IMR-90 (cell line): ENCODE data around the gene NFIA. TPM values are rescaled to one million over a fixed set of nuclear protein-coding genes. Genes with fewer than 3 reads are reported as not detected.

ENCODE experiments used
- ATAC-seq: fragments of 200-7000 bp; cut with Tn5 transposase; 2 replicates; pipeline ENCODE4 v1.9.1; 2020; ENCODE audit warnings: low read depth, mild to moderate bottlenecking, moderate library complexity
- BruUV-seq: library from RNA; stranded (reverse); fragments of 400-500 nt; replicated peaks from 2 replicates; lab custom pipeline; 2021; lab: Mats Ljungman, UMichigan
- CTCF ChIA-PET: fragments of 300-600 bp; formaldehyde crosslinking; extraction: SDS; loops from one replicate; lab custom pipeline; 2021; ENCODE audit warnings: antibody characterized with exemption; lab: Yijun Ruan, JAX
- POLR2A ChIA-PET: fragments of 300-600 bp; sonication (Branson Sonifier 250); formaldehyde crosslinking; loops from one replicate; lab custom pipeline; 2022; ENCODE audit warnings: antibody characterized with exemption; ENCODE audit not compliant: unreplicated experiment; lab: Charles Lee
- DNase-seq: peaks from one replicate; pipeline ENCODE4 v3.0.0; 2013
- H2AFZ ChIP-seq: replicated peaks from 2 replicates; pipeline ENCODE3; 2013; ENCODE audit warnings: low read length, mild to moderate bottlenecking; ENCODE audit not compliant: poor library complexity
- H2AK5ac ChIP-seq: 2 replicates; pipeline ENCODE4 v1.6.1; 2013; ENCODE audit warnings: low read depth, low read length, inconsistent platforms
- H2AK9ac ChIP-seq: replicated peaks from 2 replicates; pipeline ENCODE3; 2013; ENCODE audit warnings: mild to moderate bottlenecking, low read depth, low read length, moderate library complexity; ENCODE audit not compliant: poor library complexity
- H2BK120ac ChIP-seq: 2 replicates; pipeline ENCODE4 v1.6.1; 2013; ENCODE audit warnings: low read depth, low read length, inconsistent platforms
- H2BK15ac ChIP-seq: 3 replicates; pipeline ENCODE4 v1.6.1; 2013; ENCODE audit warnings: low read depth, low read length, inconsistent platforms
- H2BK20ac ChIP-seq: 2 replicates; pipeline ENCODE4 v1.6.1; 2013; ENCODE audit warnings: low read depth, mild to moderate bottlenecking, inconsistent platforms, low read length, moderate library complexity
- H2BK5ac ChIP-seq: 2 replicates; pipeline ENCODE4 v1.6.1; 2013; ENCODE audit warnings: mild to moderate bottlenecking, low read depth, low read length, inconsistent platforms; ENCODE audit not compliant: poor library complexity, severe bottlenecking
- H3K14ac ChIP-seq: replicated peaks from 2 replicates; pipeline ENCODE4 v1.6.1; 2013; ENCODE audit warnings: low read depth, low read length, inconsistent platforms
- H3K18ac ChIP-seq: 2 replicates; pipeline ENCODE4 v1.6.1; 2013; ENCODE audit warnings: low read depth, low read length, control low read depth
- H3K23ac ChIP-seq: 2 replicates; pipeline ENCODE4 v1.6.1; 2013; ENCODE audit warnings: low read depth, low read length, inconsistent platforms
- H3K27ac ChIP-seq: 2 replicates; pipeline ENCODE4 v1.5.1; 2013; ENCODE audit warnings: mild to moderate bottlenecking, control low read depth, low read length; ENCODE audit not compliant: insufficient read depth
- H3K27me3 ChIP-seq: 2 replicates; pipeline ENCODE4 v1.6.1; 2013; ENCODE audit warnings: low read length; ENCODE audit not compliant: control insufficient read depth, insufficient read depth
- H3K36me3 ChIP-seq: 2 replicates; pipeline ENCODE4 v1.6.1; 2013; ENCODE audit warnings: low read length, mixed read lengths; ENCODE audit not compliant: control insufficient read depth, insufficient read depth
- H3K4ac ChIP-seq: 2 replicates; pipeline ENCODE4 v1.6.1; 2013; ENCODE audit warnings: low read depth, low read length, inconsistent platforms
- H3K4me1 ChIP-seq: 2 replicates; pipeline ENCODE4 v1.6.1; 2013; ENCODE audit warnings: low read length, mixed read lengths; ENCODE audit not compliant: control insufficient read depth, insufficient read depth
- H3K4me2 ChIP-seq: 2 replicates; pipeline ENCODE4 v1.6.1; 2013; ENCODE audit warnings: low read depth, mild to moderate bottlenecking, control low read depth, low read length, moderate library complexity
- H3K4me3 ChIP-seq: 2 replicates; pipeline ENCODE4 v1.5.1; 2013; ENCODE audit warnings: low read depth, mild to moderate bottlenecking, control low read depth, low read length, moderate library complexity; ENCODE audit not compliant: insufficient read depth
- H3K56ac ChIP-seq: 2 replicates; pipeline ENCODE4 v1.6.1; 2013; ENCODE audit warnings: low read length, inconsistent platforms; ENCODE audit not compliant: insufficient read depth; ENCODE audit errors: extremely low read depth
- H3K79me1 ChIP-seq, 2 experiments: 2 replicates each; pipeline ENCODE4 v1.6.1; 2013; ENCODE audit warnings: low read length in 2 of 2, inconsistent platforms in 1 of 2, low read depth in 1 of 2
- H3K9ac ChIP-seq: 2 replicates; pipeline ENCODE4 v1.6.1; 2013; ENCODE audit warnings: low read depth, low read length, control low read depth
- H3K9me1 ChIP-seq: 2 replicates; pipeline ENCODE4 v1.6.1; 2013; ENCODE audit warnings: low read length, inconsistent platforms; ENCODE audit not compliant: insufficient read depth
- H3K9me3 ChIP-seq: 2 replicates; pipeline ENCODE4 v1.6.1; 2013; ENCODE audit warnings: low read length; ENCODE audit not compliant: control insufficient read depth, insufficient read depth
- H4K20me1 ChIP-seq: 2 replicates; pipeline ENCODE4 v1.6.1; 2013; ENCODE audit warnings: low read length, inconsistent platforms; ENCODE audit not compliant: insufficient read depth
- H4K5ac ChIP-seq: 2 replicates; pipeline ENCODE4 v1.6.1; 2013; ENCODE audit warnings: mild to moderate bottlenecking, low read depth, low read length, control low read depth
- H4K8ac ChIP-seq, 2 experiments: 2 replicates each; pipeline ENCODE4 v1.6.1; 2013; ENCODE audit warnings: low read depth in 2 of 2, low read length in 2 of 2, control low read depth in 1 of 2, inconsistent platforms in 1 of 2
- H4K91ac ChIP-seq: 2 replicates; pipeline ENCODE4 v1.6.1; 2013; ENCODE audit warnings: low read depth, low read length, inconsistent platforms; ENCODE audit not compliant: insufficient read depth
- BHLHE40 ChIP-seq: fragments of 150-350 bp; IDR thresholded peaks from 2 replicates; pipeline ENCODE4 v1.6.1; 2016; ENCODE audit warnings: mild to moderate bottlenecking, low read depth, low read length
- CEBPB ChIP-seq: IDR thresholded peaks from 2 replicates; pipeline ENCODE4 v1.6.1; 2012; ENCODE audit warnings: low read depth, low read length, improper control_type of control experiment
- CHD1 ChIP-seq: IDR thresholded peaks from 2 replicates; pipeline ENCODE4 v1.6.1; 2012; ENCODE audit warnings: low read depth, low read length, improper control_type of control experiment
- FOS ChIP-seq: fragments of 150-350 bp; IDR thresholded peaks from 2 replicates; pipeline ENCODE4 v1.6.1; 2016; ENCODE audit warnings: low read depth, low read length
- MAFK ChIP-seq: IDR thresholded peaks from 2 replicates; pipeline ENCODE4 v1.6.1; 2012; ENCODE audit warnings: low read depth, low read length, improper control_type of control experiment
- MAZ ChIP-seq: IDR thresholded peaks from 2 replicates; pipeline ENCODE4 v1.6.1; 2012; ENCODE audit warnings: low read depth, mild to moderate bottlenecking, low read length, improper control_type of control experiment, moderate library complexity, borderline replicate concordance
- MXI1 ChIP-seq: IDR thresholded peaks from 2 replicates; pipeline ENCODE4 v1.6.1; 2012; ENCODE audit warnings: low read depth, mild to moderate bottlenecking, low read length, moderate library complexity, borderline replicate concordance
- NFE2L2 ChIP-seq: fragments of 150-350 bp; IDR thresholded peaks from 2 replicates; pipeline ENCODE4 v1.6.1; 2016; ENCODE audit warnings: low read depth, mild to moderate bottlenecking, low read length
- POLR2A ChIP-seq: IDR thresholded peaks from 2 replicates; pipeline ENCODE4 v1.6.1; 2012; ENCODE audit warnings: mild to moderate bottlenecking, low read depth, low read length
- RAD21 ChIP-seq: IDR thresholded peaks from 2 replicates; pipeline ENCODE4 v1.6.1; 2012; ENCODE audit warnings: low read length, improper control_type of control experiment
- RCOR1 ChIP-seq: IDR thresholded peaks from 2 replicates; pipeline ENCODE4 v1.6.1; 2012; ENCODE audit warnings: mild to moderate bottlenecking, low read length, improper control_type of control experiment; ENCODE audit not compliant: insufficient replicate concordance
- RFX5 ChIP-seq: IDR thresholded peaks from 2 replicates; pipeline ENCODE4 v1.8.0; 2012; ENCODE audit warnings: low read depth, mild to moderate bottlenecking, low read length, moderate library complexity
- SMC3 ChIP-seq: fragments of 150-350 bp; IDR thresholded peaks from 2 replicates; pipeline ENCODE4 v1.6.1; 2016; ENCODE audit warnings: low read depth, mild to moderate bottlenecking, antibody characterized with exemption, low read length, moderate library complexity
- WGBS, 2 experiments: methylation state at CpG; one replicate each; pipeline versions ENCODE4 v1.1.5 to v1.1.7; 2013; ENCODE audit warnings: missing lambda C conversion rate in 2 of 2; ENCODE audit not compliant: insufficient read length in 1 of 2; ENCODE audit errors: extremely low coverage in 2 of 2; 5-methylcytosine and 5-hydroxymethylcytosine counted together
- dilution Hi-C: fragments of 300-500 bp; cut with HindIII; formaldehyde crosslinking; loops from one replicate; pipeline ENCODE4 v1.14.3; 2018; ENCODE audit warnings: low sequenced_read_pairs; ENCODE audit not compliant: unreplicated experiment
- in situ Hi-C: fragments of 300-500 bp; cut with MboI; formaldehyde crosslinking; loops from 3 replicates; pipeline ENCODE4 v1.14.3; 2019; ENCODE audit warnings: low sequenced_read_pairs, inconsistent platforms, mixed read lengths
- intact Hi-C: fragments of 100-400 bp; cut with micrococcal nuclease; formaldehyde crosslinking; loops from 2 replicates; pipeline ENCODE4 v1.10.0; 2022
- polyA plus RNA-seq, 3 experiments: library from polyadenylated mRNA; depleted of rRNA; stranded (reverse); fragments of >200 nt; gene quantifications; 2 replicates each; pipeline ENCODE4 v1.2.3, GENCODE V29; 2012; ENCODE audit warnings: low replicate concordance in 1 of 3
- total RNA-seq: library from RNA; depleted of rRNA; stranded (reverse); fragments of >200 nt; gene quantifications from 2 replicates; pipeline ENCODE4 v1.2.3, GENCODE V29; 2012
- TF ChIP-seq, protein P1 (sequence below): fragments of 150-350 bp; IDR thresholded peaks from 2 replicates; pipeline ENCODE4 v1.6.1; 2017; ENCODE audit warnings: mild to moderate bottlenecking, antibody characterized with exemption, low read length, low read depth
- TF ChIP-seq, protein P2 (sequence below): conservative IDR thresholded peaks from 2 replicates; pipeline ENCODE4 v1.5.1; 2012; ENCODE audit warnings: mild to moderate bottlenecking, low read depth, low read length, improper control_type of control experiment
- TF ChIP-seq, protein P3 (sequence below): fragments of 150-350 bp; IDR thresholded peaks from 2 replicates; pipeline ENCODE4 v1.6.1; 2016; ENCODE audit warnings: low read depth, mild to moderate bottlenecking, low read length, moderate library complexity, borderline replicate concordance

NFIA gene
- total and polyA plus RNA-seq, 2 of the 4 experiments (the other 2 are of a cell fraction), result 1.6 to 2.2 TPM

DNA sequence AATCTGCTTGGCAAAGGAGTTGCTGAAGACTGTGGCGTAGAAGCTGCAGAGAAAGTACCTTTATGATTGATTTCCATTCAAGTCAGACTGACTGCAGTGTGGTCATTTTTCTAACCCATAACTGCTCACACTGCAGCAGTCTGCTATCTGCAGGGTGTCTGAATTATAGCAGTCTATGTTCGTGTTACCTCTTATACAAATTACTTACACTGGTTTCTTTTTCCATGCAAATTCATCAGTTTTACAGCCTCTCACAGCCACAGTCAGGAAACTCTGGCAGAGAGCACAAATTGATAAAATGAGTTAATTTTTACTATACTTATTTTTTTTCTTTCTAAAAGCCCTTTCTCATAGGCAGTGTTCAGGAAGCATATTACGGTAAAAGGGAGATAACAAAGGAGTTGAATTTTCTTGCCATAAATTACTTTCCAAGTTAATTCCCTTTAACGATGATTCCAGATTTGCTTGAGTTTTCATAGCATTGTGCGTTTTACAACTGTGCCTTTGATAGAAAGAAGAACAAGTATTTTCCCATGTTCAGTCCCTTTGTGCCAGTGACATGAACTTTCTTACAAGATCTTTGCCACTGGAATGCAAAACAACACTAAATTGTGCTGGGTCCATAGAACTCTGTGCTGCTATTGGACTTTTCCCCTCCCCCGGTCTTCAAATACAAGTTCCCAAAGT, 261.5 kb downstream of the NFIA start:
- no peak overlapping the region for H2BK20ac ChIP-seq
- H2BK15ac ChIP-seq, result no peak overlapping the region
- H3K9ac ChIP-seq, result no peak overlapping the region
- no peak overlapping the region for H3K14ac ChIP-seq
- ATAC-seq (no peak), DNase-seq (no peak)
- peaks cover 21% of the 10 kb centered on the region for H3K27me3 ChIP-seq
- 100% methylated on average over 1 of the region's 6 CpGs; no CpG with 5 or more reads in 1 of the 2 experiments for WGBS, 2 experiments
- no peak overlapping the region for H2BK120ac ChIP-seq
- H3K4ac ChIP-seq, result no peak overlapping the region
- no peaks in the 10 kb centered on the region for H3K4me1 ChIP-seq
- ChIA-PET CTCF (no interaction called here), POLR2A (no interaction called here)
- H4K20me1 ChIP-seq, result no peaks in the 10 kb centered on the region
- H3K9me1 ChIP-seq, result no peaks in the 10 kb centered on the region
- dilution Hi-C loops, result no loop called here
- no peak overlapping the region for H4K8ac ChIP-seq
- no peak overlapping the region for H3K18ac ChIP-seq
- no peaks in the 10 kb centered on the region for H3K9me3 ChIP-seq
- H3K79me1 ChIP-seq, result no peaks in the 10 kb centered on the region
- no peak overlapping the region for H4K91ac ChIP-seq
- H2BK5ac ChIP-seq, result no peak overlapping the region
- no peak overlapping the region for H3K56ac ChIP-seq
- BruUV-seq, result no TSS peak
- no peak overlapping the region for H3K27ac ChIP-seq
- no peak overlapping the region for H4K5ac ChIP-seq
- TF ChIP-seq RAD21 (no peak), MAZ (no peak), POLR2A (no peak), FOS (no peak), RFX5 (no peak), CEBPB (no peak), RCOR1 (no peak), NFE2L2 (no peak), MAFK (no peak), MXI1 (no peak), BHLHE40 (no peak), SMC3 (no peak), CHD1 (no peak)
- TF ChIP-seq, protein P1, sequence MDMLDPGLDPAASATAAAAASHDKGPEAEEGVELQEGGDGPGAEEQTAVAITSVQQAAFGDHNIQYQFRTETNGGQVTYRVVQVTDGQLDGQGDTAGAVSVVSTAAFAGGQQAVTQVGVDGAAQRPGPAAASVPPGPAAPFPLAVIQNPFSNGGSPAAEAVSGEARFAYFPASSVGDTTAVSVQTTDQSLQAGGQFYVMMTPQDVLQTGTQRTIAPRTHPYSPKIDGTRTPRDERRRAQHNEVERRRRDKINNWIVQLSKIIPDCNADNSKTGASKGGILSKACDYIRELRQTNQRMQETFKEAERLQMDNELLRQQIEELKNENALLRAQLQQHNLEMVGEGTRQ, result no peak
- TF ChIP-seq, protein P2, sequence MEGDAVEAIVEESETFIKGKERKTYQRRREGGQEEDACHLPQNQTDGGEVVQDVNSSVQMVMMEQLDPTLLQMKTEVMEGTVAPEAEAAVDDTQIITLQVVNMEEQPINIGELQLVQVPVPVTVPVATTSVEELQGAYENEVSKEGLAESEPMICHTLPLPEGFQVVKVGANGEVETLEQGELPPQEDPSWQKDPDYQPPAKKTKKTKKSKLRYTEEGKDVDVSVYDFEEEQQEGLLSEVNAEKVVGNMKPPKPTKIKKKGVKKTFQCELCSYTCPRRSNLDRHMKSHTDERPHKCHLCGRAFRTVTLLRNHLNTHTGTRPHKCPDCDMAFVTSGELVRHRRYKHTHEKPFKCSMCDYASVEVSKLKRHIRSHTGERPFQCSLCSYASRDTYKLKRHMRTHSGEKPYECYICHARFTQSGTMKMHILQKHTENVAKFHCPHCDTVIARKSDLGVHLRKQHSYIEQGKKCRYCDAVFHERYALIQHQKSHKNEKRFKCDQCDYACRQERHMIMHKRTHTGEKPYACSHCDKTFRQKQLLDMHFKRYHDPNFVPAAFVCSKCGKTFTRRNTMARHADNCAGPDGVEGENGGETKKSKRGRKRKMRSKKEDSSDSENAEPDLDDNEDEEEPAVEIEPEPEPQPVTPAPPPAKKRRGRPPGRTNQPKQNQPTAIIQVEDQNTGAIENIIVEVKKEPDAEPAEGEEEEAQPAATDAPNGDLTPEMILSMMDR, result no peak
- TF ChIP-seq, protein P3, sequence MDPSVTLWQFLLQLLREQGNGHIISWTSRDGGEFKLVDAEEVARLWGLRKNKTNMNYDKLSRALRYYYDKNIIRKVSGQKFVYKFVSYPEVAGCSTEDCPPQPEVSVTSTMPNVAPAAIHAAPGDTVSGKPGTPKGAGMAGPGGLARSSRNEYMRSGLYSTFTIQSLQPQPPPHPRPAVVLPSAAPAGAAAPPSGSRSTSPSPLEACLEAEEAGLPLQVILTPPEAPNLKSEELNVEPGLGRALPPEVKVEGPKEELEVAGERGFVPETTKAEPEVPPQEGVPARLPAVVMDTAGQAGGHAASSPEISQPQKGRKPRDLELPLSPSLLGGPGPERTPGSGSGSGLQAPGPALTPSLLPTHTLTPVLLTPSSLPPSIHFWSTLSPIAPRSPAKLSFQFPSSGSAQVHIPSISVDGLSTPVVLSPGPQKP, result no peak
- H3K23ac ChIP-seq, result no peak overlapping the region
- intact Hi-C loops, result no loop called here
- in situ Hi-C loops, result no loop called here
- no peak overlapping the region for H2AK9ac ChIP-seq
- no peak overlapping the region for H3K4me2 ChIP-seq
- H3K4me3 ChIP-seq, result no peak overlapping the region
- no peak overlapping the region for H2AK5ac ChIP-seq
- no peaks in the 10 kb centered on the region for H3K36me3 ChIP-seq
- H2AFZ ChIP-seq, result no peak overlapping the region
